Glutamatergic neuron (in vitro differentiated cells): ENCODE measurements around the gene TWF2. TPM values are rescaled to one million over a fixed set of nuclear protein-coding genes. Genes with fewer than 3 reads are reported as not detected.

Source experiments
- DNase-seq: peaks from one replicate; pipeline ENCODE4 v3.0.0; 2022
- H3K27ac Mint-ChIP-seq: one replicate; pipeline ENCODE4 v1.8.0; 2020; ENCODE audit warnings: mild to moderate bottlenecking, mixed read lengths, inconsistent platforms; ENCODE audit not compliant: unreplicated experiment
- H3K27me3 Mint-ChIP-seq: one replicate; pipeline ENCODE4 v1.8.0; 2020; ENCODE audit warnings: mild to moderate bottlenecking, moderate library complexity, mixed read lengths, inconsistent platforms; ENCODE audit not compliant: unreplicated experiment
- H3K36me3 Mint-ChIP-seq: one replicate; pipeline ENCODE4 v1.8.0; 2020; ENCODE audit warnings: mild to moderate bottlenecking, mixed read lengths, inconsistent platforms; ENCODE audit not compliant: unreplicated experiment
- H3K4me1 Mint-ChIP-seq: one replicate; pipeline ENCODE4 v1.8.0; 2020; ENCODE audit warnings: mild to moderate bottlenecking, low read depth, mixed read lengths, inconsistent platforms; ENCODE audit not compliant: unreplicated experiment
- H3K4me3 Mint-ChIP-seq: one replicate; pipeline ENCODE4 v1.8.0; 2020; ENCODE audit warnings: mild to moderate bottlenecking, mixed read lengths, inconsistent platforms; ENCODE audit not compliant: unreplicated experiment
- H3K9me3 Mint-ChIP-seq: one replicate; pipeline ENCODE4 v1.8.0; 2020; ENCODE audit warnings: mild to moderate bottlenecking, moderate library complexity, mixed read lengths, inconsistent platforms; ENCODE audit not compliant: unreplicated experiment
- CTCF ChIP-seq: fragments of 200-600 bp; sonication (generic); IDR thresholded peaks from one replicate; pipeline ENCODE4 v1.5.0; 2021; ENCODE audit not compliant: partially characterized antibody, unreplicated experiment
- microRNA-seq: library from miRNA; unstranded; fragments of <30 nt; microRNA quantifications from one replicate; pipeline ENCODE4, GENCODE V29; 2020; ENCODE audit not compliant: unreplicated experiment
- total RNA-seq: library from RNA; stranded (reverse); fragmentation: NEBNext Ultra II Directional; extraction: Animal tissue kit (Norgen Biotek cat#: 25700); gene quantifications from one replicate; pipeline ENCODE4 v1.2.1, GENCODE V29; 2021; ENCODE audit not compliant: unreplicated experiment

TWF2 gene
- total RNA-seq, 1 donor from 2014 or later: 45.5 TPM

- DNase-seq: no peak
- H3K4me3 Mint-ChIP-seq: no peak overlapping the region
- H3K36me3 Mint-ChIP-seq: no peaks in the 10 kb centered on the region
- TF ChIP-seq CTCF: no peak
- H3K4me1 Mint-ChIP-seq: no peaks in the 10 kb centered on the region
- H3K9me3 Mint-ChIP-seq: peaks cover 2% of the 10 kb centered on the region
- H3K27me3 Mint-ChIP-seq: no peaks in the 10 kb centered on the region
- H3K27ac Mint-ChIP-seq: no peak overlapping the region
Measured at GRCh38 chr3:52182691-52183090, 56.3 kb downstream of the TWF2 start.

GRCh38 chr3:52182196-52182595 is 56.8 kb downstream of the TWF2 start:
- no peaks in the 10 kb centered on the region for H3K36me3 Mint-ChIP-seq
- DNase-seq: no peak
- H3K4me1 Mint-ChIP-seq: no peaks in the 10 kb centered on the region
- H3K9me3 Mint-ChIP-seq: peaks cover 2% of the 10 kb centered on the region
- no peak overlapping the region for H3K4me3 Mint-ChIP-seq
- H3K27me3 Mint-ChIP-seq: no peaks in the 10 kb centered on the region
- H3K27ac Mint-ChIP-seq: no peak overlapping the region
- no peak for TF ChIP-seq CTCF

GRCh38 chr3:52181543-52181942 is 57.4 kb downstream of the TWF2 start:
- Mint-ChIP-seq H3K27me3 (no peaks in the 10 kb centered on the region), H3K9me3 (peaks cover 4% of the 10 kb centered on the region), H3K27ac (no peak overlapping the region), H3K4me1 (peaks cover 3% of the 10 kb centered on the region), H3K36me3 (no peaks in the 10 kb centered on the region), H3K4me3 (no peak overlapping the region)
- no peak for TF ChIP-seq CTCF
- no peak for DNase-seq

Small RNAs within 50 kb of the gene (microRNA-seq; reads per million reads assigned to microRNA genes)
- gene MIRLET7G: 264 reads per million, percentile 82 among the genes with 10 or more reads in this experiment

Other genes starting within 250 kb of the TWF2 start
- 588 TPM for gene RPL29, start 243.3 kb downstream of the TWF2 start, total RNA-seq
- gene DUSP7, start 182.6 kb downstream of the TWF2 start, total RNA-seq: 9.5 TPM
- 3.2 TPM for gene POC1A, start 84.7 kb downstream of the TWF2 start, total RNA-seq
- gene ALAS1, start 41.0 kb downstream of the TWF2 start, total RNA-seq: 41.7 TPM
- gene TLR9, start 13.5 kb downstream of the TWF2 start, total RNA-seq: 0.37 TPM
- 7.8 TPM for gene PPM1M, start 6.6 kb upstream of the TWF2 start, total RNA-seq
- 118 TPM for gene WDR82, start 39.5 kb upstream of the TWF2 start, total RNA-seq
- 7.5 TPM for gene GLYCTK, start 48.7 kb upstream of the TWF2 start, total RNA-seq
- 8.9 TPM for gene DNAH1, start 77.2 kb upstream of the TWF2 start, total RNA-seq
- 130 TPM for gene BAP1, start 170.8 kb upstream of the TWF2 start, total RNA-seq
- gene PHF7, start 171.5 kb upstream of the TWF2 start, total RNA-seq: 8.9 TPM
- gene SEMA3G, start 205.9 kb upstream of the TWF2 start, total RNA-seq: 0.59 TPM
- 2.7 TPM for gene TNNC1, start 214.9 kb upstream of the TWF2 start, total RNA-seq
- gene NISCH, start 216.4 kb upstream of the TWF2 start, total RNA-seq: 280 TPM